Peyer's patch (tissue), 4 donors: ENCODE measurements around the gene HNRNPU. TPM values are rescaled to one million over a fixed set of nuclear protein-coding genes. Genes with fewer than 3 reads are reported as not detected.

ENCODE experiments used
- DNase-seq, 3 donors: peaks; one replicate each; pipeline ENCODE4 v3.0.0-alpha.2; 2017 to 2019
- H3K27ac ChIP-seq, 4 donors: fragments of 200-600 bp; sonication (generic); one replicate each; pipeline ENCODE4 v1.5.1; 2016 to 2019
- H3K27me3 ChIP-seq, 2 donors: fragments of 200-600 bp; sonication (generic); one replicate each; pipeline ENCODE4 v1.5.1; 2019
- H3K36me3 ChIP-seq, 3 donors: fragments of 200-600 bp; sonication (generic); one replicate each; pipeline ENCODE4 v1.5.1; 2016 to 2019
- H3K4me1 ChIP-seq, 4 donors: fragments of 200-600 bp; sonication (generic); one replicate each; pipeline ENCODE4 v1.5.1; 2016 to 2019
- H3K4me3 ChIP-seq, 4 donors: fragments of 200-600 bp; sonication (generic); 1 replicate in 3 of 4; 2 replicates in 1 of 4; pipeline ENCODE4 v1.5.1; 2016 to 2019; ENCODE audit warnings: mild to moderate bottlenecking in 1 of 4
- H3K9me3 ChIP-seq, 4 donors: fragments of 200-600 bp; sonication (generic); one replicate each; pipeline ENCODE4 v1.5.1; 2016 to 2019; ENCODE audit warnings: mild to moderate bottlenecking in 1 of 4
- CTCF ChIP-seq, 6 experiments: fragments of 450-650 bp in 4 of 6; fragments of 200-600 bp in 2 of 6; sonication (generic) in 1 of 6; IDR thresholded peaks; one replicate each; pipeline ENCODE4 v1.5.1; 2017 to 2019; ENCODE audit warnings: antibody characterized with exemption in 6 of 6, mild to moderate bottlenecking in 3 of 6, moderate library complexity in 1 of 6
- POLR2A ChIP-seq, 2 donors: fragments of 450-650 bp; IDR thresholded peaks; one replicate each; pipeline ENCODE4 v1.5.1; 2017; ENCODE audit warnings: antibody characterized with exemption in 2 of 2, mild to moderate bottlenecking in 2 of 2, moderate library complexity in 2 of 2
- total RNA-seq, 4 donors: library from RNA; depleted of rRNA; stranded (reverse); fragments of >200 nt; gene quantifications; one replicate each; pipeline ENCODE4 v1.1.0, GENCODE V29; 2016

Gene HNRNPU
- total RNA-seq: 100 to 1,000 TPM; 277 to 522 (median 324) TPM

- peak within 1 kb of the TSS; percentile 91 to 100 (median 98) for H3K4me3 ChIP-seq
- peak; percentile 98 to 99 (median 99) for DNase-seq
- peak within 1 kb of the TSS; percentile 97 to 100 (median 100) for H3K27ac ChIP-seq
- peaks cover 0 to 10% (median 0%) of the 10 kb centered on the region in 3 donors for H3K36me3 ChIP-seq
- peaks cover 4 to 24% (median 12%) of the 10 kb centered on the region in 4 donors for H3K4me1 ChIP-seq
- TF ChIP-seq POLR2A (IDR thresholded peaks at IDR 0.05) (peak; percentile 95 to 99), CTCF (IDR thresholded peaks at IDR 0.05) (peak; percentile 2 to 62 (median 40))
- H3K9me3 ChIP-seq: no peaks in the 10 kb centered on the region
- no peaks in the 10 kb centered on the region for H3K27me3 ChIP-seq
Measured at GRCh38 chr1:244864253-244865027, at the start of gene HNRNPU. Gene HNRNPU, minus strand, starts transcription at chr1:244864543. Its CDS starts 236 bp downstream, at chr1:244864307.

GRCh38 chr1:244913806-244914205 is 49.5 kb upstream of the HNRNPU start:
- Histone ChIP-seq H3K27me3 (no peaks in the 10 kb centered on the region), H3K4me1 (no peaks in the 10 kb centered on the region), H3K4me3 (no peak overlapping the region), H3K27ac (no peak overlapping the region), H3K36me3 (no peaks in the 10 kb centered on the region), H3K9me3 (no peaks in the 10 kb centered on the region)
- TF ChIP-seq POLR2A (IDR thresholded peaks at IDR 0.05) (no peak), CTCF (IDR thresholded peaks at IDR 0.05) (no peak)
- DNase-seq: no peak

- no peak for TF ChIP-seq CTCF (IDR thresholded peaks at IDR 0.05)
- no peak for TF ChIP-seq POLR2A (IDR thresholded peaks at IDR 0.05)
- H3K9me3 ChIP-seq: no peaks in the 10 kb centered on the region
- no peaks in the 10 kb centered on the region for H3K36me3 ChIP-seq
- no peaks in the 10 kb centered on the region for H3K27me3 ChIP-seq
- H3K4me3 ChIP-seq: no peak overlapping the region
- no peak overlapping the region for H3K27ac ChIP-seq
- DNase-seq: no peak
- no peaks in the 10 kb centered on the region for H3K4me1 ChIP-seq
Measured at GRCh38 chr1:244904119-244904518, 39.8 kb upstream of the HNRNPU start.

DNA sequence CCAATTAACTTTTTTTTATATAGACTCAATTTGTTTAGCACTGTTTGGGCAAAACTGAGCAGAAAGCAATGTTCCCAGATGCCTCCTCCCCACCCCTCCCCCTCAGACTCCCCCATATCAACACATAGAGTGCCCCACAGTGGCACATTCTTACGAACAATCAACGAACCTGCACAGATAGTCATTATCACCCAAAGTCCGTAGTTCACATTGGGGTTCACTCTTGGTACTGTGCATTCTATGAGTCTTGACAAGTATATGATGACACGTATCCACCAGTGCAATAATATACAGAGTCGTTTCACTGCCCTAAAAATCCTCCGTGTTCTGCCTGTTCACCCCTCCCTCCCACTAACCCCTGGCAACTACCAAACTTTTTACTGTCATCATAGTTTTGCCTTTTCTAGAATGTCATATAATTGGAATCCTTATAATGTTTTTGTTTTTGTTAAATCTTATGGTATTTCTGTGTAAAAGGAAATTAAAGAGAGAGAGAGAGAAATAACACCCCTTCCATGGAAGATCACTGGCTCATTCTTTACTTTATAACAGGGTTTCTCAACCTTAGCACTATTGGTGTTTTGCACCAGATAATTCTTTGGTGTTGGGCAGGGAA is 37.2 kb upstream of the HNRNPU start:
- Histone ChIP-seq H3K27me3 (no peaks in the 10 kb centered on the region), H3K4me3 (no peak overlapping the region), H3K4me1 (no peaks in the 10 kb centered on the region), H3K9me3 (no peaks in the 10 kb centered on the region), H3K27ac (no peak overlapping the region), H3K36me3 (no peaks in the 10 kb centered on the region)
- TF ChIP-seq CTCF (IDR thresholded peaks at IDR 0.05): no peak
- no peak for TF ChIP-seq POLR2A (IDR thresholded peaks at IDR 0.05)
- DNase-seq: peak in 1 of 3 donors; percentile 54

DNA sequence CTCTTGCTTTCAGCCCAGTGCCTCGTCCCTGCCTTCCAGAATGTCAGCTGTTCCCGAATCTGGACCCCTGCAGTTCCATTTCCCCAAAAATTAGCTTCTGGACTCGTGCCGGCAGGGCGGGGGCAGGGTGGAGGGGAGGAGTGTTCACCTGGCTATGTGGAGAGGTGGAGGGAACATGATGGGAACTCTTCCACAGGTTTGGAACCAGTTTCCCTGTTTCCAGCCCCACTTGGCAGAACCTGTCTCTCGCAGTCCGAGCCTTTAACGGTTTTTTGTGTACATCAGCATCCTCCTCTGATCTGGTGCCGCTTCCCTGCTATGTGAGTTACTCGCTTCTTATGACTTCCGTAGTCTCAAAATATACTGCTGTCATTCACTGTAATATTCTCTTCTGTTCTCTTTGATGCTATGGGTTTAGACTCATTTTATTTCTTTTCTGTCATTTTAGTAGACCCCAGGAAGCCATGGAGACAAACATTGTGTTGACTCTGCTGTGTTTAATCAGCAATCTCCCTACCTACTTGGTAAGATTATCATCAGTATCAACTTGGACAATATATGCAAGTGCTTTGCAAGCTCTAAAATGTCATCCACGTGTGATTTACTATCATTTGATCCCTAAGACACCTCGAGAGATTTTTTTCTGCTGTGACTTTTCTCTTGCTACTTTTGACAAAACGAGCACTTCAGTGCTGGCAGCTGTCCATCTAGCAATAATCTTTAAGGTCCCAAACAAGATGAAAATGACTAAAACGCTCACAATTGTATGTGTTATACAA is 33.3 kb upstream of the HNRNPU start:
- DNase-seq: no peak
- no peaks in the 10 kb centered on the region for H3K36me3 ChIP-seq
- no peaks in the 10 kb centered on the region for H3K27me3 ChIP-seq
- no peaks in the 10 kb centered on the region for H3K9me3 ChIP-seq
- no peak overlapping the region for H3K27ac ChIP-seq
- no peaks in the 10 kb centered on the region for H3K4me1 ChIP-seq
- TF ChIP-seq POLR2A (IDR thresholded peaks at IDR 0.05): no peak
- no peak for TF ChIP-seq CTCF (IDR thresholded peaks at IDR 0.05)
- no peak overlapping the region for H3K4me3 ChIP-seq
